SK-N-MC (cell line): Measurements from ENCODE around the gene AFF3.

Experiments
- EZH2 ChIP-seq: fragments of 200-600 bp; sonication (generic); IDR thresholded peaks from one replicate; pipeline ENCODE4 v1.6.1; 2017; ENCODE audit warnings: antibody characterized with exemption
- FOXP2 ChIP-seq: optimal IDR thresholded peaks from 2 replicates; pipeline ENCODE3; 2011; ENCODE audit warnings: mild to moderate bottlenecking, moderate library complexity; ENCODE audit not compliant: insufficient read depth; ENCODE audit errors: extremely low read length, control extremely low read depth
- POLR2AphosphoS5 ChIP-seq: IDR thresholded peaks from 2 replicates; pipeline ENCODE4 v1.6.1; 2012; ENCODE audit warnings: mild to moderate bottlenecking, low read depth, low read length, borderline replicate concordance

DNA sequence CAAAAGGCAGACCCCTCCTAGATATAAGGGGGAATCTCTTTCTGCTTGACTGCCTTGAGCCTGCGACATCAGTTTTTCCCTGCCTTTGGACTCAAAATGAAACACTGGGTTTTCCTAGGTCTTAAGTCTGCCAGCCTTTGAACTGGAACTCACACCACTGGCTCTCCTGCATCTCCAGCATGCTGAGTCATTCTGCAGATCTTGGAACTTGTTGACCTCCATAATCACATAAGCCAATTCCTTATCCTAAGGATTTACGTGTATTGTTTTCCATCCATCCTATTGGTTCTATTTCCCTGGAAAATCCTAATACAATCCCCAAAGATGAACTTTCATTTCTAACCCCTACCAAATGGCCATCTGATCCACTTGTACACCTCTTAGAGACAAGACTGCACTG is 88.0 kb downstream of the AFF3 start:
- TF ChIP-seq EZH2 (no peak), POLR2AphosphoS5 (no peak), FOXP2 (no peak)
